Measurements from ENCODE around the gene GRIN2C.

GRIN2C gene

DNA sequence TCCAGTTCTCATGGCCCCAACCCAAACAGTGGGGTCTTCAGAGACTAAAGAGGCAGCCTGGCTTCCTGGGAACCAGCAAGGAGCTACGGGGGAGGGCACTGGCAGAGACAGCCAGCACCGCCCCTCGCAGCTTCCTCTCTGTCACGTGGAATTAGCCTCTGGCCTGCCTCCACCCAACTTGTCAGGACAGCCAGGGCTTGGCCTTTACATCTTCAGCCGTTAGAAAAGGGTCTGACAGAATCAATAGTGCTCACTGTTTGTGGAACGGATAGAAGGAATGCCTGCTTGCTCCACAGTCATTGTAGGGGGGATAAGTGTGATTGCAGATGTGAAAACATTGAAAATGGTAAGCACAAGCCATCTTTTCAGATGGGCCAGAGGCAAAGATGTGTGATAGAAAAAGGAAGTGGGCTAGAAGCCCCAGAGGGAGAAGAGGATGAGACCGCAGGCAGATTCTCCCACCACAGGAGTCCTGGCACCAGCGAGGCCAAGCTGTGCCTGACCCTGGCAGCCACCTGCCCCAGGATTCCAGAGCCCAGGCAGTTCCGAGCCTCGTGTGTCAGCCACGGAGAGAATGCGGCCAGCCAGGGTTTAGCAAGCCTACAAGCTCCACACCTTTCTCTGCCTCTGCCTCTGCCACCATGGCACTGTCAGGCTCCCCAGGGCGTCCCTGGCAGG lies 18.6 kb downstream of the GRIN2C start:
- TF ChIP-seq ZC3H10 (CRISPR knock-in tag; IDR thresholded peaks at IDR 0.05) (no peak), ISL1 (CRISPR knock-in tag; IDR thresholded peaks at IDR 0.05) (no peak), ZNF565 (CRISPR knock-in tag; conservative IDR thresholded peaks at IDR 0.05; ENCODE audit: low read depth) (no peak), PPARA (CRISPR knock-in tag; IDR thresholded peaks at IDR 0.05; ENCODE audit: borderline replicate concordance) (no peak), TOX (CRISPR knock-in tag; IDR thresholded peaks at IDR 0.05; ENCODE audit: borderline replicate concordance) (no peak), ZNF8 (CRISPR knock-in tag; IDR thresholded peaks at IDR 0.05) (no peak), POU6F1 (CRISPR knock-in tag; IDR thresholded peaks at IDR 0.05; ENCODE audit: borderline replicate concordance, low read depth) (no peak), GLIS3 (CRISPR knock-in tag; IDR thresholded peaks at IDR 0.05) (no peak), CSDC2 (CRISPR knock-in tag; IDR thresholded peaks at IDR 0.05) (no peak), TSHZ2 (CRISPR knock-in tag; IDR thresholded peaks at IDR 0.05) (no peak), ZFP3 (CRISPR knock-in tag; IDR thresholded peaks at IDR 0.05) (no peak)
- TF ChIP-seq, protein P1, sequence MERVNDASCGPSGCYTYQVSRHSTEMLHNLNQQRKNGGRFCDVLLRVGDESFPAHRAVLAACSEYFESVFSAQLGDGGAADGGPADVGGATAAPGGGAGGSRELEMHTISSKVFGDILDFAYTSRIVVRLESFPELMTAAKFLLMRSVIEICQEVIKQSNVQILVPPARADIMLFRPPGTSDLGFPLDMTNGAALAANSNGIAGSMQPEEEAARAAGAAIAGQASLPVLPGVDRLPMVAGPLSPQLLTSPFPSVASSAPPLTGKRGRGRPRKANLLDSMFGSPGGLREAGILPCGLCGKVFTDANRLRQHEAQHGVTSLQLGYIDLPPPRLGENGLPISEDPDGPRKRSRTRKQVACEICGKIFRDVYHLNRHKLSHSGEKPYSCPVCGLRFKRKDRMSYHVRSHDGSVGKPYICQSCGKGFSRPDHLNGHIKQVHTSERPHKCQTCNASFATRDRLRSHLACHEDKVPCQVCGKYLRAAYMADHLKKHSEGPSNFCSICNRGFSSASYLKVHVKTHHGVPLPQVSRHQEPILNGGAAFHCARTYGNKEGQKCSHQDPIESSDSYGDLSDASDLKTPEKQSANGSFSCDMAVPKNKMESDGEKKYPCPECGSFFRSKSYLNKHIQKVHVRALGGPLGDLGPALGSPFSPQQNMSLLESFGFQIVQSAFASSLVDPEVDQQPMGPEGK (CRISPR knock-in tag; IDR thresholded peaks at IDR 0.05; ENCODE audit: borderline replicate concordance): no peak
- TF ChIP-seq, protein P2, sequence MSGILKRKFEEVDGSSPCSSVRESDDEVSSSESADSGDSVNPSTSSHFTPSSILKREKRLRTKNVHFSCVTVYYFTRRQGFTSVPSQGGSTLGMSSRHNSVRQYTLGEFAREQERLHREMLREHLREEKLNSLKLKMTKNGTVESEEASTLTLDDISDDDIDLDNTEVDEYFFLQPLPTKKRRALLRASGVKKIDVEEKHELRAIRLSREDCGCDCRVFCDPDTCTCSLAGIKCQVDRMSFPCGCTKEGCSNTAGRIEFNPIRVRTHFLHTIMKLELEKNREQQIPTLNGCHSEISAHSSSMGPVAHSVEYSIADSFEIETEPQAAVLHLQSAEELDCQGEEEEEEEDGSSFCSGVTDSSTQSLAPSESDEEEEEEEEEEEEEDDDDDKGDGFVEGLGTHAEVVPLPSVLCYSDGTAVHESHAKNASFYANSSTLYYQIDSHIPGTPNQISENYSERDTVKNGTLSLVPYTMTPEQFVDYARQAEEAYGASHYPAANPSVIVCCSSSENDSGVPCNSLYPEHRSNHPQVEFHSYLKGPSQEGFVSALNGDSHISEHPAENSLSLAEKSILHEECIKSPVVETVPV (CRISPR knock-in tag; IDR thresholded peaks at IDR 0.05): no peak
- no peak for ATAC-seq

GRCh38 chr17:74839990-74840852 lies 19.5 kb downstream of the GRIN2C start:
- no peak for ATAC-seq
- TF ChIP-seq, protein P2 (CRISPR knock-in tag; IDR thresholded peaks at IDR 0.05): no peak
- TF ChIP-seq RARB (CRISPR knock-in tag; IDR thresholded peaks at IDR 0.05) (no peak), TCF4 (CRISPR knock-in tag; IDR thresholded peaks at IDR 0.05; ENCODE audit: borderline replicate concordance) (no peak), ISL1 (CRISPR knock-in tag; IDR thresholded peaks at IDR 0.05) (no peak), TOX (CRISPR knock-in tag; IDR thresholded peaks at IDR 0.05; ENCODE audit: borderline replicate concordance) (no peak), CSDC2 (CRISPR knock-in tag; IDR thresholded peaks at IDR 0.05) (no peak), GLIS3 (CRISPR knock-in tag; IDR thresholded peaks at IDR 0.05) (no peak), ZNF70 (CRISPR knock-in tag; IDR thresholded peaks at IDR 0.05) (no peak), ZFP3 (CRISPR knock-in tag; IDR thresholded peaks at IDR 0.05) (no peak), ARNTL (CRISPR knock-in tag; IDR thresholded peaks at IDR 0.05; ENCODE audit: borderline replicate concordance, low read depth) (no peak), SNAI2 (CRISPR knock-in tag; IDR thresholded peaks at IDR 0.05) (no peak), OSR1 (CRISPR knock-in tag; IDR thresholded peaks at IDR 0.05) (no peak)
